OCI-LY1 (cell line): Measurements from ENCODE around the gene EMC8.

Experiments
- EZH2 ChIP-seq: fragments of 200-600 bp; sonication (generic), shearing (Covaris generic); IDR thresholded peaks from 2 replicates; pipeline ENCODE4 v1.8.0; 2017; ENCODE audit warnings: borderline replicate concordance, mixed run types, mild to moderate bottlenecking, antibody characterized with exemption, low read length, moderate library complexity, mixed read lengths
- TF ChIP-seq, protein P1 (sequence below): fragments of 200-600 bp; sonication (generic), shearing (Covaris generic); IDR thresholded peaks from 2 replicates; pipeline ENCODE4 v1.5.1; 2017; ENCODE audit warnings: mild to moderate bottlenecking, antibody characterized with exemption, low read length, moderate library complexity, mixed read lengths

DNA sequence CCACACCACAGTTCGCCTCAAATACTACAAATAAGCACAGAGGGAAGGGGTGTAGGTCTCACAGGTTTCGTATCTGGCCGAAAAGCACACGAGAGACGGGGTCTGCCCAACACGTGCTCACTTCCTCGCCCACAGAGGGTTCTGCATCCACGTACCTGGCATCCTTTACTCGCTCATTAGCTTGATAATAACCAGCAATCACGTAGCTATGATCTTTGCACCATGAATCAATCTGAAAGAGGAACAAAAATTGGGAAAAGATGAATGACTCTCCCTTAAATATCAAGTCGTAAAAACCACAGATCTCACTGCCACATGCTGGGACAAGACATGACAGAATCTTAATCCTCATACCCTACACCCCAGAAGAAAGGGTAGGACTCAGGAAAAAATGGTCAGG is 10.5 kb downstream of the EMC8 start:
- TF ChIP-seq, protein P1, sequence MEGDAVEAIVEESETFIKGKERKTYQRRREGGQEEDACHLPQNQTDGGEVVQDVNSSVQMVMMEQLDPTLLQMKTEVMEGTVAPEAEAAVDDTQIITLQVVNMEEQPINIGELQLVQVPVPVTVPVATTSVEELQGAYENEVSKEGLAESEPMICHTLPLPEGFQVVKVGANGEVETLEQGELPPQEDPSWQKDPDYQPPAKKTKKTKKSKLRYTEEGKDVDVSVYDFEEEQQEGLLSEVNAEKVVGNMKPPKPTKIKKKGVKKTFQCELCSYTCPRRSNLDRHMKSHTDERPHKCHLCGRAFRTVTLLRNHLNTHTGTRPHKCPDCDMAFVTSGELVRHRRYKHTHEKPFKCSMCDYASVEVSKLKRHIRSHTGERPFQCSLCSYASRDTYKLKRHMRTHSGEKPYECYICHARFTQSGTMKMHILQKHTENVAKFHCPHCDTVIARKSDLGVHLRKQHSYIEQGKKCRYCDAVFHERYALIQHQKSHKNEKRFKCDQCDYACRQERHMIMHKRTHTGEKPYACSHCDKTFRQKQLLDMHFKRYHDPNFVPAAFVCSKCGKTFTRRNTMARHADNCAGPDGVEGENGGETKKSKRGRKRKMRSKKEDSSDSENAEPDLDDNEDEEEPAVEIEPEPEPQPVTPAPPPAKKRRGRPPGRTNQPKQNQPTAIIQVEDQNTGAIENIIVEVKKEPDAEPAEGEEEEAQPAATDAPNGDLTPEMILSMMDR, result no peak
- TF ChIP-seq EZH2, result no peak
